GM18858 (cell line): ENCODE results near the gene AP4M1.

Experiments used
- ATAC-seq: cut with Tn5 transposase; IDR thresholded peaks from one replicate; pipeline ENCODE4 v1.9.1; 2021; ENCODE audit not compliant: unreplicated experiment

AP4M1 gene, protein sequence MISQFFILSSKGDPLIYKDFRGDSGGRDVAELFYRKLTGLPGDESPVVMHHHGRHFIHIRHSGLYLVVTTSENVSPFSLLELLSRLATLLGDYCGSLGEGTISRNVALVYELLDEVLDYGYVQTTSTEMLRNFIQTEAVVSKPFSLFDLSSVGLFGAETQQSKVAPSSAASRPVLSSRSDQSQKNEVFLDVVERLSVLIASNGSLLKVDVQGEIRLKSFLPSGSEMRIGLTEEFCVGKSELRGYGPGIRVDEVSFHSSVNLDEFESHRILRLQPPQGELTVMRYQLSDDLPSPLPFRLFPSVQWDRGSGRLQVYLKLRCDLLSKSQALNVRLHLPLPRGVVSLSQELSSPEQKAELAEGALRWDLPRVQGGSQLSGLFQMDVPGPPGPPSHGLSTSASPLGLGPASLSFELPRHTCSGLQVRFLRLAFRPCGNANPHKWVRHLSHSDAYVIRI

DNA sequence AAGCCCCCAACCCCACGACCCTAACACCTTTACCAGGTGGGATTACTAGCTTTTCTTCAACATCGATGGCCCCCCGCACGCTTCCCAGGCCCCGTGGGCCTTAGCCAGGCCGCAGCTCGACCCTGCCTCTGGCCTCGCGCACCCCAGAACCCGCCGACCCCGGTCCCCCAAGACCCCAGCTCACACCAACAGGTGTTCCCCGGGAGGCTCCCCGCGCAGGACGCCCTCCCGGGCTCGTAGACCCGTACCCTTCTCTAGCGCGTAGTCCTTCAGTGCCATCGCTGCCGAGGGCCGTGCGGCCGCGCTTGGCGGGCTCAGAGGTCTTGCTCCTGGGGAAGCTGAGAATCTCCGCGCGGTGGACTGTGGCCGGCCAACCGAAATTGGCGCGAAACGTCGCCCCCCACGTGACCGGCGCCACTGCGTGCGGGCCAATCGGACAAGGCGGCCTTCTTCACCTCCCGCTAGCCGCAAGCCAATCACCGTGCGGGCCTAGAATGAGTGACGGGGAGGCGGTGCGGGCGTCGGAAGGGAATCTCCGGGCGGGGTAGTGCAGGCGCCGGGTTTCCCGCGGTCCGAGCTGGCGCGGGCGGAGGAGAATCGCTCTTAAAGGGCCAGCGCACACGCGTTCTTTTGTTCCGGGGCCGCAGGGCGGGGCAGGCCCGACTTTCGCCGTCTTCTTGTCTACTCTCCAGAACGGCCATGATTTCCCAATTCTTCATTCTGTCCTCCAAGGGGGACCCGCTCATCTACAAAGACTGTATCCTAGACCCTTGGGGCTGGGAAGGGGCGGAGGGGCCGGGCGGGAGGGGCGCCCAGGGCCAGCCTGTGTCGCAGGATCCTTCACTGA lies at the start of gene AP4M1, which contains the start of gene MCM7:
Gene AP4M1 (plus strand): TSS at position 628 of the 847 bp plus-strand sequence. CDS start 72 bp downstream, at position 700.
Gene MCM7 (minus strand): TSS at position 382 of the 847 bp plus-strand sequence. CDS start 103 bp downstream, at position 279.
- peak; percentile 54 for ATAC-seq

DNA sequence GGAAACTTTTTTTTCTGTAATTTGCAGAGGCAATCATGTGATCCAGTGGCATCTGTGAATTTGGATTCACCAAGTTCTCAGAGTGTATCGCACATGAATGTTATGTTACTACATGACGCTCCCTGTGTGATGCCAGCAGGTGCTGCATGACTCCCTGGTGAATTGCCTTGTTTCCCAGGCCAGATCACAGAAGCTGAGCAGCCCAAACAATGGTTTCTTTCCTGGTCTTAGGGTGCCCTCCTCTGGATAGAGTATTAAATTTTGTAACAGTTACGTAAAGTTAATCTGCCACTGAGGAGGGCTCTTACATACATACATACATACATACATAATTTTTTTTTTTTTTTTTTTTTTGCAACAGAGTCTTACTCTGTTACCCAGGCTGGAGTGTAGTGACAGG lies 48.2 kb upstream of the AP4M1 start:
- no peak for ATAC-seq

DNA sequence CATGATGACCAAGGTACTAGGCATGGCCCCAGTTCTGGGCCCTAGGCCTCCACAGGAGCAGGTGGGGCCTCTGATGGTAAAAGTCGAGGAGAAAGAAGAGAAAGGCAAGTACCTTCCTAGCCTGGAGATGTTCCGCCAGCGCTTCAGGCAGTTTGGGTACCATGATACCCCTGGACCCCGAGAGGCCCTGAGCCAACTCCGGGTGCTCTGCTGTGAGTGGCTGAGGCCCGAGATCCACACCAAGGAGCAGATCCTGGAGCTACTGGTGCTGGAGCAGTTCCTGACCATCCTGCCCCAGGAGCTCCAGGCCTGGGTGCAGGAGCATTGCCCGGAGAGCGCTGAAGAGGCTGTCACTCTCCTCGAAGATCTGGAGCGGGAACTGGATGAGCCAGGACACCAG lies 44.4 kb upstream of the AP4M1 start:
- no peak for ATAC-seq

DNA sequence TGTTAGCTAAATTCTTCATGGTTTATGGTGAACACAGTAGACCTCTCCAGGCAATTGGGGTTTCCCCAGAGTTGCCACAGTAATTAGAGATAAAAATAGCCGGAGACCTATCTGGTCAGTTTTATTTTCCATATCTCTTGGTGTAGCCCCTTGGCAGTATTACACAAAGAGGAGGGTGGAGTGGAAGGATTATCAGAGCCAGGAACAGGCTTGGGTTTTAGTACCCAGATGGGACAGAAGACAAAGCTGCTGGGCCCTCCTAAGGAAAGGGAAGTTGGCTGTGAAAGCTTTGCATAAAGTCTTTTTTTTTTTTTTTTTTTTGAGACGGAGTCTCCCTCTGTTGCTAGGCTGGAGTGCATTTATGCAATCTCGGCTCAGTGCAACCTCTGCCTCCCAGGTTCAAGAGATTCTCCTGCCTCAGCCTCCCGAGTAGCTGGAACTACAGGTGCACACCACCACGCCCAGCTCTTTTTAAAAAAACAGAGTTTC lies 42.1 kb upstream of the AP4M1 start:
- ATAC-seq, result no peak

DNA sequence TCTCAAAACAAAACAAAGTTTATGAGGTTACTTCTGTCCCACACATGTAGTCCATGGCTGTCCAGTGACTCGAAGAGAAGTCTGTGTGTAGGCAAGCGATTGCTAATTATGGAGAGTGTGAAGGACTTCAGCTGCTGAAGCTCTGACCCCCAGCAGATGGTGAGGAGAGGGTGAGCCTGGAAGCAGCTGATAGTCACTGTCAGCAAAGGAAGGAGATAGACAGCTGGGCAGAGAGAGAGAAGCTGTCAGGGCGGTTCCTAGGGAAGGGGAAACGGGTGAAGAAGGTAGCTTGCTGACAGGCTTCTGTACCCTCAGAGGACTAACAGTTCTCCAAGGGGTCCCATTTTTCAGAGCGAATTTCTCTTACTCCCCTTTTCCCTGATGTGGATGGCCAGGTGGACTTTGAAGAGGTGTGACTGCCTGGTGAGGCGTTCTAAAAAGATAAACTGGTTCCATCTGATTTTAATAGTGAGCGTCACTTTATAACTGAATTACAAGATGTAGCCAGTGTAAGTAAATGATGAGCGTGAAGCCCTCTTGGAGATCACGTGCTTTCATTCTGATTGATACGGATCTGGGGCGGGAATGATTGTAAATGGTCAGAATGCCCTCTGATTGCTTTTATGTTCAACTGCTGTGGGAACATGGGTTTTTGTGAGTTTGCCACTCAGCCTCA lies 39.8 kb upstream of the AP4M1 start:
- no peak for ATAC-seq

DNA sequence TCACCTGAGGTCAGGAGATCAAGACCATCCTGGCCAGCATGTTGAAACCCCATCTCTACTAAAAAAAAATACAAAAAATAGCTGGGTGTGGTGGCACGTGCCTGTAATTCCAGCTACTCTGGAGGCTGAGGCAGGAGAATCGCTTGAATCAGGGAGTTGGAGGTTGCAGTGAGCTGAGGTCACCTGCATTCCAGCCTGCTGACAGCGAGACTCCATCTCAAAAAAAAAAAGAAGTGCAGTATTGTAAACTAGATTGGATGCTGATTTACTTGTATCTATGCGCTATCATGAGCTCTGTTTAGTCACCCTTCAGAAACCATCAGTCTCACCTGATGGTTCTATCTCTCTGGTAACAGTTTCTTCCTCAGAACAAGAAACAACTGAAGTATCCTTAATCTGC lies 38.1 kb upstream of the AP4M1 start:
- no peak for ATAC-seq

DNA sequence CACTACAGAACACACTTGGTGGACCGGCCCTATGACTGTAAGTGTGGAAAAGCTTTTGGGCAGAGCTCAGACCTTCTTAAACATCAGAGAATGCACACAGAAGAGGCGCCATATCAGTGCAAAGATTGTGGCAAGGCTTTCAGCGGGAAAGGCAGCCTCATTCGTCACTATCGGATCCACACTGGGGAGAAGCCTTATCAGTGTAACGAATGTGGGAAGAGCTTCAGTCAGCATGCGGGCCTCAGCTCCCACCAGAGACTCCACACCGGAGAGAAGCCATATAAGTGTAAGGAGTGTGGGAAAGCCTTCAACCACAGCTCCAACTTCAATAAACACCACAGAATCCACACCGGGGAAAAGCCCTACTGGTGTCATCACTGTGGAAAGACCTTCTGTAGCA lies 37.3 kb upstream of the AP4M1 start:
- no peak for ATAC-seq

DNA sequence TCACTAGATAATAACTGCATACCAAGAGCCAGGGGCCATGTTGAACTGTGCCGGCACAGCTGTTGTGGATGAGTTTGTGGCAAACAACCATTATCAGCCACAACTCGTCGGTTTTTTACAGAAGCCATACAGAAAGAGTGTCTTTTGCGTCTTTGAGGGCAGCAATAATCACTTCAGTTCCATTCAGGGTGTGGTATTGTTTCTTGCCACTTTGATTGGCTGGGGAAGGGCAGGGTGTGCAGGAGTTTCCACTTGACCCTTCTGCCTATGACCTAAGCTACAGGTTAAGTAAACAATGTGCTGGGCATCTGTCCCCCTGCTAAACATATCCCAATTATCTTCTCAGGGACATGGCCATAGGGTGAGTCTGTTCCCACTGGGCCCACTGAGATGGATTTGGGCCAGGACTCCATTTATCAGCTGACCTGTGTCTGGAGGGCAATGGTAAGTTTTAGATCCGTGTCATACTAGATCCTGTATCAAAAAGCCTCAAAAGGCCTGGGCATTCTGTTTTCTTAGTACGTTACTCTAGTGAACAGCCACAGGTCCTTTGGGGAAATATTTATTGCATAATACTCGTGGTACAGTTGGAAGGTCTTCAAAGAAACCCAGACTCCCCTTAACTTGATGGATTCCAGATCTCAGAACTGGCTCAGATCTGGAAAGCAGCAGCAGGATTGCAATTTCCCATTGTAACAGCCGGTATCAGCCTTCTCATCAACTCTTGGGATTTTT lies 35.8 kb upstream of the AP4M1 start:
- ATAC-seq, result no peak

DNA sequence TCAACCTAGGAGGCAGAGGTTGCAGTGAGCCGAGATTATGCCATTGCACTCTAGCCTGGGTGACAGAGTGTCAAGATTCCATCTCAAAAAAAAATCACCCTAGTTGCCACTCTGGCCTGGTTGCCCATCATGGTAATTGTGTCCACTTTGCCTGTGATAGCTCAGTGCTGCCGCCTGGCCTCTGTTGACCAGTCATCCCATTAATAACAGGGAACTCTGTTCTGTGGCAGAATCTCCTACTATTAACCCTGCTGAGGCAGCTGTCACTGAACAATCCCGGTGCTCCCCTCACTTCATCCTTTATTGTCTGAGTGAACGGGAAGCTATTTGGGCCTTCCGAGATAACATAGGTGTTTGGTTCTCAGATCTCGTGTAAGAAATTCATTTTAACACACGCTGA lies 34.5 kb upstream of the AP4M1 start:
- ATAC-seq, result no peak

DNA sequence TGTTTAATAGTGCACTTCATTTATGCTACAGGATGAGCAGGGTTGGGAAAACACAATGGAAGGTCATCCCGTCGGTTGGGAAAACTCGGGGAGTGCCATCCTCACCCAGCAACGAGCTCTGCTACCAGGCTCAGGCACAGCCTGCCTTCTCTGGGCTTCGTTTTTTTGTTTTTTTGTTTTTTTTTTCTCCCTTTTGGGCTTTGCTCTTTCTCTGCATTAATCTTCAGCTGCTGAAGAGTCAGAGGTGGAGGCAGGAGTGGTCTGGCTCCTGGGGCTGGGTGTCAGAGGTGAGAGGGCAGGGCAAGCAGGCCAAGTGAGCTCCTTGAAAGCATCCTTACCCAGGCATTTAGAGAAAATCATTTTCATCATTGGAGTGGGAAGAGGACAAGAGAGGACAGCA lies 31.5 kb upstream of the AP4M1 start:
- ATAC-seq, result no peak

DNA sequence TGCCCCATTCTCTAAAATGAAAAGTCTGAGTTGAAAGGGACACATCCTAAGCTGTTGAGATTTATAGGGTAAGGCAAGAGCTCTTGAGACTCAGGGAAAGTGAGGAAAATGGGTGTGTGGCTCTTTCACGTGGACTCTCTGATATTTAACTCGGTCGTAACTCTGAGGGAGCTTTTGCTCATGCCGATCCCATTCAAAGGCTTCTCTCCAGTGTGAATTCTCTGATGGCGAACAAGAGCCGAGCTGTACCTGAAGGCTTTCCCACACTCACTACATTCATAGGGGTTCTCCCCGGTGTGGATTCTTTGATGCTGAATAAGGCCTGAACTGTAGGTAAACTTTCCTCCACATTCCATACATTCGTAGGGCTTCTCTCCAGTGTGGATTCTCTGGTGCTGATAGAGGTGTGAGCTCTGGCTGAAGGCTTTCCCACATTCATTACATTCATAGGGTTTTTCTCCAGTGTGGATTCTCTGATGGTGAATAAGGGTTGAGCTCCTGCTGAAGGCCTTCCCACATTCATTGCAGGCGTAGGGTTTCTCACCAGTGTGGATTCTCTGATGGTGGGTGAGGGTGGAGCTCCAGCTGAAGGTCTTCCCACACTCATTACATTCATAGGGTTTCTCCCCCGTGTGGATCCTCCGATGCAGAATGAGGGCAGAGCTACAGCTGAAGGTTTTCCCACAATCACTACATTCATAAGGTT lies 30.3 kb upstream of the AP4M1 start:
- ATAC-seq, result no peak

DNA sequence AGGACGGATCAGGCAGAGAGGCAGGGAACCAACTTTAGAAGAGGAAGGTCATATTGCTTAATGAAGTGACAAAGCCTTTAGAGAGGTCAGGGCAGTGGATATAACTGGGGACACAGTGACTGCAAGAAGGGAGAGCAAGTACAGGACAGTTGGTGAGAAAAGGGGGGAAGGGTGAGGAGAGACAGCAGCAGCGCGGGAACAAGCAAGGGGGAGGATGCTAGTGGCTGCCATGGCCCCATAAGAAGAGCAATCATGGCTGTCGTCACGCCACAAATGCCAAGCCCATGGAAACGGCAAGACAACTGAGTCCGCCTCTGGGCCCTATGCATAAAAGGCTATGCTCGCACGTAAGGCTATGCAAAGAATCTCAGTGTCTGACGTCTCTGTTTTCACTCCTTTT lies 29.0 kb upstream of the AP4M1 start:
- no peak for ATAC-seq

DNA sequence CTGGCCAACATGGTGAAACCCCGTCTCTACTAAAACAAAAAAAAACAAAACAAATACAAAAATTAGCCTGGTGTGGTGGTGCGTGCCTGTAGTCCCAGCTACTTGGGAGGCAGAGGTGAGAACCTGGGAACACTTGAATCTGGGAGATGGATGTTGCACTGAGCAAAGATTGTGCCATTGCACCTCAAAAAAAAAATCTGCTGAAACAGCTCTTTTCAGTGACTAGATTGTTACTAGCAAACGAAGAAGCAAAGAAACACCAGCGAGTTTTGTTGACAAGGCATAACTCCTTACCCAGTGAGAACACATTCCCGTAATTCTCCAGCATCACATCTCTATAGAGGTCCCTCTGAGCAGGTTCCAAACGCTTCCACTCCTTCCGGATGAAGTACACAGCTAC lies 26.6 kb upstream of the AP4M1 start:
- no peak for ATAC-seq

DNA sequence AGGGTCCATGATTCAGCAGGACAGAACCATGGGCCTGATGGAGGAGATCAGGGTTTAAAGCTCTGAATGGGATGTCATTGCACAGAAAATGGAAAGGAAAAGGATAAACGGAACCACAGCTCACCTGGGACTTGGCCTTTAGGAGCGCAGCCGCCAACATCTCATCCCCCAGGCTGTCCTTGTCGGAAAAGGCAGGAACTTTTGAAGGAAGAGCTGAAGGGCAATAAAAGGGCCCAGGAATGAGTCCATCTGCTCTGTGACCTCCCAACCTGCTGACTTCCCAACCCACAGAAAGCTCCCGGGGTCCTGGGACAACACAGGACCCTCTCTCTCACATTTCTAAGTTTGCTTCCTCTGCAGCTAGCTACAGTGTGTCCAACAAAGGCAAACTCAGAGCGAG lies 26.0 kb upstream of the AP4M1 start:
- ATAC-seq, result no peak

DNA sequence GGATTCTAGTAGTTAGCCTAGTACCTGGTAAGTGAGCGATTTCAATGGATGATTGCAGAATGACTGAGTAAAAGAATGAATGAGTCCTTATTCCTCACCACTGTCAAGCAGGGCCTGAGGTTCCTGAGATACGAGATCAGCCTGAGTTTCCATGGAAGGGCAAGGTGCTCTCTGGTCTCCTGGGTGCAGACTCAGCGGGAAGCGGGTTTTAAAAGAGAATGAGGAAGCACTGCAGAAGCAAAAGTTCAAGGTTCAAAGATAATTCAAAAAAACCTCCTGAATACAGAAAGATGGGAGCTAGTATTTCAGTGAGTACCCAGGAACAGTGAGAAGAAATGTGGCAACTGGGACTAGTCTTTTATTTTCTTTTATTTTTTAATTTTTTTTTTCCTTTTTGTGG lies 24.2 kb upstream of the AP4M1 start:
- ATAC-seq, result no peak

DNA sequence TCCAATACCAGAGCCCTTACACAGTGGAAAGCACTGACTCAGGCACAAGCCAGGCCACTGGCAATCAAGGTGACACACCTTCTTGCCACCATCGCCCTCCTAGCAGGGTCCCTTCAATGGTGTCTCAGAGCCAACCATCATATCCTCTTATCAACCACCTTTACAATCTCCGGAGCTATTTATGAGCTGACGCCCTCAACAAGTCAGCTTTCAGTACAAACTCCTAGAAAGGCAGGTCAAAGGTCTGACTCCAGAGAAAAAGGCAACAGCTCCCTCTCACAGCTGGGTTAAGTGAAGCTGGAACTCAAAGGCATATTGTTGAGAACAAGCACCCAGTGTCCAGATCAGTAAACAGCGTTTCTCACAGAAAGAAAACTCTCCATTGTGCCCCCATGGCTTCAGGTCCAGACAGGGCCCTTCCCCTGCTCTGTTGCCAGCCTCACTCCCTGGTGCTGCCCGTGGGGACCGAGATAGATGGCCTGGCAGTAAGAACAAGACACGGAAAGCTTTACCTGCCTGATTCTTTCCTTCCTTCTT lies 22.4 kb upstream of the AP4M1 start:
- ATAC-seq, result no peak

DNA sequence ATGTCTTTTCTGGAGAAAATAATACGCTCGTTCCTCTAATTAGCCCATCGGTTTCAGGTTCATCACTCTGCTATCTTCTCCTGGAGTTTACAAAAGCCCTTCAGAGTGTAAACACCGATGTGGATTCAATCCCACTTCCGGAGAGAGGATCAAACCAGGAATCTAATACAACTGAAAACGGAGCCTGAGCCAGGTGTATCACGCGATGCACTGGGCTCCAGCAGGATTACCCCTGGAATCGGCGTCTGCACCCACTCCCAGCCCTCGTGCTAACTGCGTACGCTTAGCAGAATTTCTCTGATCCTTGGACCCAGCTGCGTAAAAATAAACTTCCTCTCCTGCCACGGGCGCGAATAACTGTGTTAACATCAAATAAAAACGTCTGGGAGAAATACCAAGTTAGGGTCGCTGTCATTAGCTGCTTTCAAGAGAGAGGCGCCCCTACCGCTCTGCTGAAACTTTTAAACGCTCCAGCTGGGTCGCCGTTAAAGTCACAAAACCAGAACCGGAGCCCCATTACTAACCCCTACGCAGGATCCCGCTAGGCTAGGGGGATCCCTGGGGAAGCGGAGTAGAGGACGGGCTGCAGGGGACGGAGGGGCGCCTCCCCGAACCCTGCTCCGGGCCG lies 20.4 kb upstream of the AP4M1 start:
- peak; percentile 3 for ATAC-seq

DNA sequence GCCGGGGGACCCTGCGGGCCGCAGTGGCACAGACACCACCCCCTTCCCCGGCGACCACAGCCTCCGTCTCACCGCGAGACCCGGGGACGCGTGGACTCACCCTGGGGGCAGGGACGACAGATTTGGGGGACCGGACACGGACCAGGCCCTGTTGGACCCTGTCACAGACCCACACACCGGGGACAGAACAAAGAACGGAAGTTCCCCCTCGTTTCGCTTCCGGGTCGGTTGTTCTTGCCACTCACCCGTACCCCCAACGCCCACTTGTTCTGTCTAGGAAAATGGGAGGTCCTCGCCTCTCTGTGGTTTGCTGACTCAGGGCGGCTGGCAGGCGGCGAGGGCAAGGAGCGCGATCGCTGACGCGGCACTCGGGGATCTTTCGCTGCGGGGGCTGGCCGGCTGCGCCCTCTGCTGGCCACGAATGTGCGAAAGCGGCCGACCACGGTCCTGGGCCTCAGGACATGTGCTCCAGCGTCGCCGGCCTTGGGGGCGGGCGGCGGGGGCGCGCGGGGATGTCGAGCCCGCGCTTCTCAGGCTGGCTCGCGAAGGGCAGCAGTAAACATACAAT lies 19.8 kb upstream of the AP4M1 start, which contains the start of gene ZNF3:
Gene ZNF3 (minus strand): TSS at position 189 of the 568 bp plus-strand sequence. CDS start 4,366 bp downstream, outside the sequence.
- ATAC-seq, result peak; percentile 70

DNA sequence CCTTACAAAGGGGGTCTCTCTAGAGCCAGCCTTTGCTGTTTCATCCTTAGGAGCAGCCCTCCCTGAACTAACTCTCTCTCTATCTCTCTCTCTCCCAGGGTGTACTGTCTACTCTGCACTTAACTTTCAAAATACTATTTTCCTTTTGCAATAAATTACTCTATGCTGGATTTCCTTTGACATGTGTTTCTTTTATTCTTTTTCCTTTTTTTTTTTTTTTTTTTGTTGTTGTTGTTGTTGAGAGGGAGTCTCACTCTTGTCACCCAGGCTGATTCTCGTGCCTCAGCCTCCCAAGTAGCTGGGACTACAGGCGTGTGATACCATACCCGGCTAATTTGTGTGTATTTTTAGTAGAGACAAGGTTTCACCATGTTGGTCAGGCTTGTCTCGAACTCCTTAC lies 18.5 kb upstream of the AP4M1 start:
- no peak for ATAC-seq
